ENCODE data around the gene DMAC2L. TPM values are rescaled to one million over a fixed set of nuclear protein-coding genes. Genes with fewer than 3 reads are reported as not detected.
"Not testable (repeated sequence)": the region's sequence is repeated elsewhere in the genome, so short reads cannot be mapped to it uniquely, and the experiment has no call there.

Gene DMAC2L
- total RNA-seq, 1 donor from 2014 or later, result 13.9 TPM

- TF ChIP-seq CTCF (conservative IDR thresholded peaks at IDR 0.05), result no peak
- Mint-ChIP-seq H3K36me3 (no peaks in the 10 kb centered on the region), H3K27me3 (no peaks in the 10 kb centered on the region), H3K4me1 (ENCODE audit: unreplicated experiment) (no peaks in the 10 kb centered on the region), H3K9me3 (no peaks in the 10 kb centered on the region), H3K27ac (no peak overlapping the region), H3K4me3 (no peak overlapping the region)
- no peak for DNase-seq (ENCODE audit: extremely low spot score, unreplicated experiment)
Observed at GRCh38 chr14:50362764-50363713, 50.9 kb downstream of the DMAC2L start.

- no peak overlapping the region for H3K27ac Mint-ChIP-seq
- H3K4me1 Mint-ChIP-seq (ENCODE audit: unreplicated experiment), result no peaks in the 10 kb centered on the region
- H3K36me3 Mint-ChIP-seq, result no peaks in the 10 kb centered on the region
- no peak overlapping the region for H3K4me3 Mint-ChIP-seq
- no peaks in the 10 kb centered on the region for H3K27me3 Mint-ChIP-seq
- no peak for TF ChIP-seq CTCF (conservative IDR thresholded peaks at IDR 0.05)
- DNase-seq (ENCODE audit: extremely low spot score, unreplicated experiment), result no peak
- H3K9me3 Mint-ChIP-seq, result no peaks in the 10 kb centered on the region
Observed at GRCh38 chr14:50363714-50364111, 51.6 kb downstream of the DMAC2L start.

- Mint-ChIP-seq H3K4me1 (ENCODE audit: unreplicated experiment) (no peaks in the 10 kb centered on the region), H3K4me3 (no peak overlapping the region), H3K9me3 (no peaks in the 10 kb centered on the region), H3K27ac (no peak overlapping the region), H3K36me3 (no peaks in the 10 kb centered on the region), H3K27me3 (no peaks in the 10 kb centered on the region)
- TF ChIP-seq CTCF (conservative IDR thresholded peaks at IDR 0.05), result no peak
- DNase-seq (ENCODE audit: extremely low spot score, unreplicated experiment), result no peak
Observed at GRCh38 chr14:50364792-50365191, 52.7 kb downstream of the DMAC2L start.

- H3K9me3 Mint-ChIP-seq; DNase-seq (ENCODE audit: extremely low spot score, unreplicated experiment); H3K4me3 Mint-ChIP-seq; H3K36me3 Mint-ChIP-seq; H3K27me3 Mint-ChIP-seq; H3K27ac Mint-ChIP-seq; H3K4me1 Mint-ChIP-seq (ENCODE audit: unreplicated experiment): not testable (repeated sequence)
Observed at GRCh38 chr14:50365572-50365971, 53.4 kb downstream of the DMAC2L start.

DNA sequence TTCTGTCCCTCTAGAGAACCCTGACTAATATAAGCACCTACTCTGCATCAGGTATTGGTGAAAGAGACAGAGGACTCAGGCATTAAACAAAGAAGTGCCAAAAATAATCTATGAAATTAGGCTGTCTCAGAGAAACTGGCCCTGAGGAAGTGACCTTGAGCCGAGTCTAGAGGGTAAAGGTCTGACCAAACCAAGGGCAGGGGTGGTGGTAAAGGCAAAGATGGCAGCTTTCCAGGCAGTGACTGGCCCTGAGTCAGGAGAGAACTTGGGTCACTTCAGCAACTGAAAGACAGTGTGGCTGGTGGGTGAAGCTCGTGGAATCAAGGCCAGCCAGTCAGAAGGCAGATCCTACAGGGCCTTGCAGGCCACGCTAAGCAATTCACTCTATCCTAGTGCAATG, 54.0 kb downstream of the DMAC2L start:
- Mint-ChIP-seq H3K4me3 (no peak overlapping the region), H3K27me3 (no peaks in the 10 kb centered on the region), H3K9me3 (no peaks in the 10 kb centered on the region), H3K27ac (no peak overlapping the region), H3K4me1 (ENCODE audit: unreplicated experiment) (no peaks in the 10 kb centered on the region), H3K36me3 (no peaks in the 10 kb centered on the region)
- no peak for TF ChIP-seq CTCF (conservative IDR thresholded peaks at IDR 0.05)
- DNase-seq (ENCODE audit: extremely low spot score, unreplicated experiment), result no peak

DNA sequence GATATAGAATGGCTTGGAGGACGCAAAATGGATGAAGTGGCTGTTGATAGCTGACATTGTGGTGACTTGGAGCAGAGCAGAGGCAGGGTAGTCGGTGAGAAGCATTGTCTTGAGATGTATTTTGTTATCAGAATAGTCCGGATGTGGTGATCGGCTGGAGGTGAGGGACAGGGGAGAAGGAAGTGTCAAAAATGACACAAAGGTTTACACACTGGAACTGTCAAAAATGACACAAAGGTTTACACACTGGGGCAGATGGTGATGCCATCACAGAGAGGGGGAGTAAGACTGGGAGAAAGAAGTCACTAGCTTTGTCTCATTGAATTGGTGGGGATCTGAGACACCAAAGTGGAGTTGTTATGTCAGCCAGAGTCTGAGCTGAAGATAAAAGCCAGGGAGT, 54.5 kb downstream of the DMAC2L start:
- no peaks in the 10 kb centered on the region for H3K4me1 Mint-ChIP-seq (ENCODE audit: unreplicated experiment)
- H3K4me3 Mint-ChIP-seq, result no peak overlapping the region
- no peak for TF ChIP-seq CTCF (conservative IDR thresholded peaks at IDR 0.05)
- H3K36me3 Mint-ChIP-seq, result no peaks in the 10 kb centered on the region
- H3K27me3 Mint-ChIP-seq, result no peaks in the 10 kb centered on the region
- H3K27ac Mint-ChIP-seq, result no peak overlapping the region
- no peak for DNase-seq (ENCODE audit: extremely low spot score, unreplicated experiment)
- H3K9me3 Mint-ChIP-seq, result no peaks in the 10 kb centered on the region

Measured in type B pancreatic cell (in vitro differentiated cells).